Kidney capillary endothelial cell (primary cell): ENCODE data around the gene AKAP1.
A peak's percentile ranks its signal among the peaks of the same experiment; 100 is the strongest.

ENCODE experiments used
- DNase-seq: peaks from one replicate; pipeline ENCODE4 v3.0.0-alpha.2; 2018; ENCODE audit warnings: low spot score

The AKAP1 gene

GRCh38 chr17:57130708-57131461 lies 45.8 kb downstream of the AKAP1 start:
- DNase-seq = peak; percentile 69

- DNase-seq = no peak
These were observed 47.6 kb downstream of the AKAP1 start for GRCh38 chr17:57132663-57133062.

- no peak for DNase-seq
These were observed 48.4 kb downstream of the AKAP1 start for GRCh38 chr17:57133486-57133885.

GRCh38 chr17:57135026-57135788 lies 50.2 kb downstream of the AKAP1 start:
- no peak for DNase-seq

- no peak for DNase-seq
These were observed 50.8 kb downstream of the AKAP1 start for GRCh38 chr17:57135789-57136291.

GRCh38 chr17:57136355-57136754 lies 51.3 kb downstream of the AKAP1 start:
- DNase-seq = no peak

GRCh38 chr17:57138030-57138911 lies 53.2 kb downstream of the AKAP1 start:
- DNase-seq = no peak

GRCh38 chr17:57138956-57139576 lies 54.0 kb downstream of the AKAP1 start:
- no peak for DNase-seq

GRCh38 chr17:57140316-57140715 lies 55.3 kb downstream of the AKAP1 start:
- no peak for DNase-seq

GRCh38 chr17:57142925-57143324 lies 57.9 kb downstream of the AKAP1 start:
- DNase-seq = no peak

- DNase-seq = no peak
These were observed 58.3 kb downstream of the AKAP1 start for GRCh38 chr17:57143361-57143760.

- DNase-seq = no peak
These were observed 58.9 kb downstream of the AKAP1 start for GRCh38 chr17:57143919-57144318.

GRCh38 chr17:57144567-57144966 lies 59.5 kb downstream of the AKAP1 start:
- no peak for DNase-seq

- DNase-seq = no peak
These were observed 60.3 kb downstream of the AKAP1 start for GRCh38 chr17:57145347-57145746.

- no peak for DNase-seq
These were observed 61.2 kb downstream of the AKAP1 start for GRCh38 chr17:57146273-57146672.

GRCh38 chr17:57151798-57152197 lies 66.8 kb downstream of the AKAP1 start:
- DNase-seq = no peak

- DNase-seq = no peak
These were observed 68.0 kb downstream of the AKAP1 start for GRCh38 chr17:57152967-57153528.

GRCh38 chr17:57154921-57155320 lies 69.9 kb downstream of the AKAP1 start:
- DNase-seq = no peak

- no peak for DNase-seq
These were observed 73.3 kb downstream of the AKAP1 start for GRCh38 chr17:57158325-57158724.

GRCh38 chr17:57158795-57159194 lies 73.7 kb downstream of the AKAP1 start:
- DNase-seq = no peak

- no peak for DNase-seq
These were observed 75.6 kb downstream of the AKAP1 start for GRCh38 chr17:57160624-57161023.

GRCh38 chr17:57164814-57165213 lies 79.8 kb downstream of the AKAP1 start:
- no peak for DNase-seq
